ENCODE data around the gene PCDHA7.
"Not testable (repeated sequence)": the region's sequence is repeated elsewhere in the genome, so short reads cannot be mapped to it uniquely, and the experiment has no call there.

The PCDHA7 gene

DNA sequence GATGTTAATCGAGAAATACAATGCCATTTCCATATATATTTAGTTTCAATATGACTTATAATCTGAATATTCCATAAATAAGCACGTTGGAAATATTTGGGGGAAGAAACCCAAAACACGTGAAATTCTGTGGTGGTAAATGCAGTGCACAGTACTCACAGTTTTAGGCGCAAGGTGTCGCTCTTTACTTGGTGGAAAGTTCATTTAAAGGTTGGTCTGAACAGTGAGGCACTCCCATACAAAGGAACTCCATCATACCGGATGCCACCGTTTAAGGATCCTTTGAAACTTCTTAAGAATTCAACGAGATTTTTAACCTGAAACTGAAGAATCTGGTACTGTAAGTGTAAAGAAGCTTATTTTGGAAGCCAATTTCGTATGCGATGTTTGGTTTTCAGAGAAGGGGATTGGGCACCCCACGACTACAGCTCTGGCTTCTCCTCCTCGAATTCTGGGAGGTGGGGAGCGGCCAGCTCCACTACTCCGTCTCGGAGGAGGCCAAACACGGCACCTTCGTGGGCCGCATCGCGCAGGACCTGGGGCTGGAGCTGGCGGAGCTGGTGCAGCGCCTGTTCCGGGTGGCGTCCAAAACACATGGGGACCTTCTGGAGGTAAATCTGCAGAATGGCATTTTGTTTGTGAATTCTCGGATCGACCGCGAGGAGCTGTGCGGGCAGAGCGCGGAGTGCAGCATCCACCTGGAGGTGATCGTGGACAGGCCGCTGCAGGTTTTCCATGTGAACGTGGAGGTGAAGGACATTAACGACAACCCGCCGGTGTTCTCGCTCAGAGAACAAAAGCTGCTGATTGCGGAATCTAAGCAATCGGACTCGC, 34.9 kb downstream of the PCDHA7 start, which contains the start of gene PCDHA11:
Gene PCDHA11 (plus strand): TSS at position 237 of the 834 bp plus-strand sequence. CDS start 147 bp downstream, at position 384.
- DNase-seq (ENCODE audit: low read depth) = no peak

DNA sequence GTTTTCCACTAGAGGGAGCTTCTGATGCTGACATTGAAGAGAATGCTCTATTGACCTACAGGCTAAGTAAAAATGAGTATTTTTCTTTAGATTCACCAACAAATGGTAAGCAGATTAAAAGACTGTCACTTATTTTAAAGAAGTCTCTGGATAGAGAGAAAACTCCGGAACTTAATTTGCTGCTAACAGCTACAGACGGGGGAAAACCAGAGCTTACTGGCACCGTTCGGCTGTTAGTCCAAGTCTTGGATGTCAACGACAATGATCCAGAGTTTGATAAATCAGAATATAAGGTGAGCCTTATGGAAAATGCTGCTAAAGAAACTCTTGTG, 35.5 kb downstream of the PCDHA7 start:
- no peak for DNase-seq (ENCODE audit: low read depth)

DNA sequence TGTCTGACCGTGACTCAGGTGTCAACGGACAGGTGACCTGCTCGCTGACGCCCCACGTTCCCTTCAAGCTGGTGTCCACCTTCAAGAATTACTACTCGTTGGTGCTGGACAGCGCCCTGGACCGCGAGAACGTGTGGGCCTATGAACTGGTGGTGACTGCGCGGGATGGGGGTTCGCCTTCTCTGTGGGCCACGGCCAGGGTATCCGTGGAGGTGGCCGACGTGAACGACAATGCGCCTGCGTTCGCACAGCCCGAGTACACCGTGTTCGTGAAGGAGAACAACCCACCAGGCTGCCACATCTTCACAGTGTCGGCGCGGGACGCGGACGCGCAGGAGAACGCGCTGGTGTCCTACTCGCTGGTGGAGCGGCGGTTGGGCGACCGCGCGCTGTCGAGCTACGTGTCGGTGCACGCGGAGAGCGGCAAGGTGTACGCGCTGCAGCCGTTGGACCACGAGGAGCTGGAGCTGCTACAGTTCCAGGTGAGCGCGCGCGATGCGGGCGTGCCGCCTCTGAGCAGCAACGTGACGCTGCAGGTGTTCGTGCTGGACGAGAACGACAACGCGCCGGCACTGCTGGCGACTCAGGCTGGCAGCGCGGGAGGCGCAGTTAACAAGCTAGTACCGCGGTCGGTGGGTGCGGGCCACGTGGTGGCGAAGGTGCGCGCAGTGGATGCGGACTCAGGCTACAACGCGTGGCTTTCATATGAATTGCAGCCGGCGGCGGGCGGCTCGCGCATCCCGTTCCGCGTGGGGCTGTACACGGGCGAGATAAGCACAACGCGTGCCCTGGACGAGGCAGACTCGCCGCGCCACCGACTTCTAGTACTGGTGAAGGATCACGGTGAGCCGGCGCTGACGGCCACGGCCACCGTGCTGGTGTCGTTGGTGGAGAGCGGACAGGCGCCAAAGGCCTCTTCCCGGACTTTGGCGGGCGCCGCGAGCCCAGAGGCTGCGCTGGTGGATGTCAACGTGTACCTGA, 36.4 kb downstream of the PCDHA7 start:
- no peak for DNase-seq (ENCODE audit: low read depth)

DNA sequence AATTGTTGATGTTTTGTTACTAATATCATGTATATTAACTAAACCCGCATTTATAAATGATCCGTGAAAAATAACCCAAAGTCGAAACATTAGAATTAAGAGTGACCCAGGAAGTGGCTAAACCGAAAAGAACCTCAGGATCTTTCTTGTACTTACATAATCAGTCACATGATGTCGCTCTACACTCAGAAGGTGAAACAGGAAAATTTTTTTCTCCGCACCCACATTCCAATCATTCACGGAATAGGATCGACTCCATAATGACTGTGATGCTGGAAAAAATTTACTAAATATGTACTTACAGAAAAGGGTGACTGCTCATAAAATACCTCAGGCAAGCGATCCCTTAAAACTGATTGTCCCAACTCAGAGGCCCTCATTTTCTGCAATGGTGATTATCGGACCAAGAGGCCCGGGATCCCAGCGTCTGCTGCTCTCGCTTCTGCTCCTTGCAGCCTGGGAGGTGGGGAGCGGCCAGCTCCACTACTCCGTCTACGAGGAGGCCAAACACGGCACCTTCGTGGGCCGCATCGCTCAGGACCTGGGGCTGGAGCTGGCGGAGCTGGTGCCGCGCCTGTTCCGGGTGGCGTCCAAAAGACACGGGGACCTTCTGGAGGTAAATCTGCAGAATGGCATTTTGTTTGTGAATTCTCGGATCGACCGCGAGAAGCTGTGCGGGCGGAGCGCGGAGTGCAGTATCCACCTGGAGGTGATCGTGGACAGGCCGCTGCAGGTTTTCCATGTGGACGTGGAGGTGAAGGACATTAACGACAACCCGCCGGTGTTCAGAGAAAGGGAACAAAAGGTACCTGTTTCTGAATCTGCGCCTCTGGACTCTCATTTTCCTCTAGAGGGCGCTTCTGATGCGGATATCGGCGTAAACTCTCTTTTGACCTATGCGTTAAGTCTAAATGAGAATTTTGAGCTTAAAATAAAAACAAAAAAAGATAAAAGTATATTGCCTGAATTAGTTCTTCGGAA, 41.3 kb downstream of the PCDHA7 start, which contains the start of gene PCDHA12:
Gene PCDHA12 (plus strand): TSS at position 224 of the 981 bp plus-strand sequence. CDS start 165 bp downstream, at position 389.
- DNase-seq (ENCODE audit: low read depth) = no peak

DNA sequence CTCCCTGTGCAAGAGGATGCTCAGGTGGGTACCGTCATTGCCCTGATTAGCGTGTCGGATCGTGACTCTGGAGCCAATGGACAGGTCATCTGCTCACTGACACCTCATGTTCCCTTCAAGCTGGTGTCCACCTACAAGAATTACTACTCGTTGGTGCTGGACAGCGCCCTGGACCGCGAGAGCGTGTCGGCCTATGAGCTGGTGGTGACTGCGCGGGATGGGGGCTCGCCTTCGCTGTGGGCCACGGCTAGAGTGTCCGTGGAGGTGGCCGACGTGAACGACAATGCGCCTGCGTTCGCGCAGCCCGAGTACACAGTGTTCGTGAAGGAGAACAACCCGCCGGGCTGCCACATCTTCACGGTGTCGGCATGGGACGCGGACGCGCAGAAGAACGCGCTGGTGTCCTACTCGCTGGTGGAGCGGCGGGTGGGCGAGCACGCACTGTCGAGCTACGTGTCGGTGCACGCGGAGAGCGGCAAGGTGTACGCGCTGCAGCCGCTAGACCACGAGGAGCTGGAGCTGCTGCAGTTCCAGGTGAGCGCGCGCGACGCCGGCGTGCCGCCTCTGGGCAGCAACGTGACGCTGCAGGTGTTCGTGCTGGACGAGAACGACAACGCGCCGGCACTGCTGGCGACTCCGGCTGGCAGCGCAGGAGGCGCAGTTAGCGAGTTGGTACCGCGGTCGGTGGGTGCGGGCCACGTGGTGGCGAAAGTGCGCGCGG, 42.6 kb downstream of the PCDHA7 start:
- not testable (repeated sequence) for DNase-seq (ENCODE audit: low read depth)

DNA sequence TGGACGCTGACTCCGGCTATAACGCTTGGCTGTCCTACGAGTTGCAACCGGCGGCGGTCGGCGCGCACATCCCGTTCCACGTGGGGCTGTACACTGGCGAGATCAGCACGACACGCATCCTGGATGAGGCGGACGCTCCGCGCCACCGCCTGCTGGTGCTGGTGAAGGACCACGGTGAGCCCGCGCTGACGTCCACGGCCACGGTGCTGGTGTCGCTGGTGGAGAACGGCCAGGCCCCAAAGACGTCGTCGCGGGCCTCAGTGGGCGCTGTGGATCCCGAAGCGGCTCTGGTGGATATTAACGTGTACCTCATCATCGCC, 43.2 kb downstream of the PCDHA7 start:
- no peak for DNase-seq (ENCODE audit: low read depth)

DNA sequence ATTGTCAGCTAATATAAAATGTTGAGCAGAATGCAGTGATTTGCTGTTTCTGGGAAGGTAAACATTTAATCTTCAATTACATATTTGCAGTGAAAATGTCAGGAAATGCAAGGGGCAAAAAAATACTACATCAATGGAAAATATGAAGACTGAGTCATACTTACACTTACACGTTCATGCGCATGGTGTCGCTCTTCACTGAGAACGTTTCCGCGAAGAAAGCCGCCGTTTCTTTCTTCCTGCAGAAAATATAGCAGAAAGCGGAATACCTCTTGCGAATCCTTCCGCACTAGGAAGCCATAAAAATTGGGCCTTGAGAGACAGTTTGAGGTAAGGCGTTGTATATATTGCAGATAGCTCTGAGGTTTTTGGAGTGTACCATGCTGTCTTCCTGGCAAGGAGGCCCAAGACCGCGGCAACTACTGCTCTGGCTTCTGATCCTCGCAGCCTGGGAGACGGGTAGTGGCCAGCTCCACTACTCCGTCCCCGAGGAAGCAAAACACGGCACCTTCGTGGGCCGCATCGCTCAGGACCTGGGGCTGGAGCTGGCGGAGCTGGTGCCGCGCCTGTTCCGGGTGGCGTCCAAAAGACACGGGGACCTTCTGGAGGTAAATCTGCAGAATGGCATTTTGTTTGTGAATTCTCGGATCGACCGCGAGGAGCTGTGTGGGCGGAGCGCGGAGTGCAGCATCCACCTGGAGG, 48.0 kb downstream of the PCDHA7 start, which contains the start of gene PCDHA13:
Gene PCDHA13 (plus strand): TSS at position 236 of the 702 bp plus-strand sequence. CDS start 145 bp downstream, at position 381.
- DNase-seq (ENCODE audit: low read depth) = no peak

DNA sequence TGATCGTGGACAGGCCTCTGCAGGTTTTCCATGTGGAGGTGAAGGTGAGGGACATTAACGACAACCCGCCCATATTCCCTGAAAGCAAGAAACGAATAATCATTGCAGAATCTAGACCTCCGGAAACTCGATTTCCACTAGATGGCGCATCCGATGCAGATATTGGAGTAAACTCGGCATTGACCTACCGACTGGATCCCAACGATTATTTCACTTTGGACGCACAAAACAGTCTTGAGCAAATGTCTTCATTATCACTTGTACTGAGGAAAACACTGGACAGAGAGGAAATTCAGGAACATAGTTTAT, 48.5 kb downstream of the PCDHA7 start:
- no peak for DNase-seq (ENCODE audit: low read depth)

DNA sequence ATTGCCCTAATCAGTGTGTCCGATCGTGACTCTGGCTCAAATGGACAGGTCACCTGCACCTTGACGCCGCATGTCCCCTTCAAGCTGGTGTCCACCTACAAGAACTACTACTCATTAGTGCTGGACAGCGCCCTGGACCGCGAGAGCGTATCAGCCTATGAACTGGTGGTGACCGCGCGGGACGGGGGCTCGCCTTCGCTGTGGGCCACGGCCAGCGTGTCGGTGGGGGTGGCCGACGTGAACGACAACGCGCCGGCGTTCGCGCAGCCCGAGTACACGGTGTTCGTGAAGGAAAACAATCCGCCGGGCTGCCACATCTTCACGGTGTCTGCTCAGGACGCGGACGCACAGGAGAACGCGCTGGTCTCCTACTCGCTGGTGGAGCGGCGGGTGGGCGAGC, 49.3 kb downstream of the PCDHA7 start:
- DNase-seq (ENCODE audit: low read depth) = no peak

DNA sequence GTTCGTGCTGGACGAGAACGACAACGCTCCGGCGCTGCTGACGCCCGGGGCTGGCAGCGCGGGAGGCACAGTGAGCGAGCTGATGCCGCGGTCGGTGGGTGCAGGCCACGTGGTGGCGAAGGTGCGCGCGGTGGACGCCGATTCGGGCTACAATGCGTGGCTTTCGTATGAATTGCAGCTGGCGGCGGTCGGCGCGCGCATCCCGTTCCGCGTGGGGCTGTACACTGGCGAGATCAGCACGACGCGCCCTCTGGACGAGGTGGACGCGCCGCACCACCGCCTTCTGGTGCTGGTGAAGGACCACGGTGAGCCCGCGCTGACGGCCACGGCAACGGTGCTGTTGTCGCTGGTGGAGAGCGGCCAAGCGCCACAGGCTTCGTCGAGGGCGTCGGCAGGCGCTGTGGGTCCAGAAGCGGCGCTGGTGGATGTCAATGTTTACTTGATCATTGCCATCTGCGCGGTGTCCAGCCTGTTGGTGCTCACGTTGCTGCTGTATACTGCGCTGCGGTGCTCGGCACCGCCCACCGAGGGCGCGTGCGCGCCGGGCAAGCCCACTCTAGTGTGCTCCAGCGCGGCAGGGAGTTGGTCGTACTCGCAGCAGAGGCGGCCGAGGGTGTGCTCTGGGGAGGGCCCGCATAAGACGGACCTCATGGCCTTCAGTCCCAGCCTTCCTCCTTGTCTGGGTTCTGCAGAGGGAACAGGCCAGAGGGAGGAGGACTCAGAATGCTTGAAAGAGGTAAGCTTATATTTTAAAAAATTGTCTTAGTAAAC, 50.0 kb downstream of the PCDHA7 start:
- no peak for DNase-seq (ENCODE audit: low read depth)

Measured in activated T-cell treated with anti-CD3 and anti-CD28 coated beads for 24 hours (primary cell).